IMR-90 (cell line): Measurements from ENCODE around the gene C3orf18. TPM values are rescaled to one million over a fixed set of nuclear protein-coding genes. Genes with fewer than 3 reads are reported as not detected.

ENCODE experiments used
- ATAC-seq: fragments of 200-7000 bp; cut with Tn5 transposase; 2 replicates; pipeline ENCODE4 v1.9.1; 2020; ENCODE audit warnings: low read depth, mild to moderate bottlenecking, moderate library complexity
- BruUV-seq: library from RNA; stranded (reverse); fragments of 400-500 nt; replicated peaks from 2 replicates; lab custom pipeline; 2021; lab: Mats Ljungman, UMichigan
- CTCF ChIA-PET: fragments of 300-600 bp; formaldehyde crosslinking; extraction: SDS; loops from one replicate; lab custom pipeline; 2021; ENCODE audit warnings: antibody characterized with exemption; lab: Yijun Ruan, JAX
- POLR2A ChIA-PET: fragments of 300-600 bp; sonication (Branson Sonifier 250); formaldehyde crosslinking; loops from one replicate; lab custom pipeline; 2022; ENCODE audit warnings: antibody characterized with exemption; ENCODE audit not compliant: unreplicated experiment; lab: Charles Lee
- DNase-seq: peaks from one replicate; pipeline ENCODE4 v3.0.0; 2013
- H2AFZ ChIP-seq: replicated peaks from 2 replicates; pipeline ENCODE3; 2013; ENCODE audit warnings: low read length, mild to moderate bottlenecking; ENCODE audit not compliant: poor library complexity
- H2AK5ac ChIP-seq: 2 replicates; pipeline ENCODE4 v1.6.1; 2013; ENCODE audit warnings: low read depth, low read length, inconsistent platforms
- H2AK9ac ChIP-seq: replicated peaks from 2 replicates; pipeline ENCODE3; 2013; ENCODE audit warnings: mild to moderate bottlenecking, low read depth, low read length, moderate library complexity; ENCODE audit not compliant: poor library complexity
- H2BK120ac ChIP-seq: 2 replicates; pipeline ENCODE4 v1.6.1; 2013; ENCODE audit warnings: low read depth, low read length, inconsistent platforms
- H2BK15ac ChIP-seq: 3 replicates; pipeline ENCODE4 v1.6.1; 2013; ENCODE audit warnings: low read depth, low read length, inconsistent platforms
- H2BK20ac ChIP-seq: 2 replicates; pipeline ENCODE4 v1.6.1; 2013; ENCODE audit warnings: low read depth, mild to moderate bottlenecking, inconsistent platforms, low read length, moderate library complexity
- H2BK5ac ChIP-seq: 2 replicates; pipeline ENCODE4 v1.6.1; 2013; ENCODE audit warnings: mild to moderate bottlenecking, low read depth, low read length, inconsistent platforms; ENCODE audit not compliant: poor library complexity, severe bottlenecking
- H3K14ac ChIP-seq: replicated peaks from 2 replicates; pipeline ENCODE4 v1.6.1; 2013; ENCODE audit warnings: low read depth, low read length, inconsistent platforms
- H3K18ac ChIP-seq: 2 replicates; pipeline ENCODE4 v1.6.1; 2013; ENCODE audit warnings: low read depth, low read length, control low read depth
- H3K23ac ChIP-seq: 2 replicates; pipeline ENCODE4 v1.6.1; 2013; ENCODE audit warnings: low read depth, low read length, inconsistent platforms
- H3K27ac ChIP-seq: 2 replicates; pipeline ENCODE4 v1.5.1; 2013; ENCODE audit warnings: mild to moderate bottlenecking, control low read depth, low read length; ENCODE audit not compliant: insufficient read depth
- H3K27me3 ChIP-seq: 2 replicates; pipeline ENCODE4 v1.6.1; 2013; ENCODE audit warnings: low read length; ENCODE audit not compliant: control insufficient read depth, insufficient read depth
- H3K36me3 ChIP-seq: 2 replicates; pipeline ENCODE4 v1.6.1; 2013; ENCODE audit warnings: low read length, mixed read lengths; ENCODE audit not compliant: control insufficient read depth, insufficient read depth
- H3K4ac ChIP-seq: 2 replicates; pipeline ENCODE4 v1.6.1; 2013; ENCODE audit warnings: low read depth, low read length, inconsistent platforms
- H3K4me1 ChIP-seq: 2 replicates; pipeline ENCODE4 v1.6.1; 2013; ENCODE audit warnings: low read length, mixed read lengths; ENCODE audit not compliant: control insufficient read depth, insufficient read depth
- H3K4me2 ChIP-seq: 2 replicates; pipeline ENCODE4 v1.6.1; 2013; ENCODE audit warnings: low read depth, mild to moderate bottlenecking, control low read depth, low read length, moderate library complexity
- H3K4me3 ChIP-seq: 2 replicates; pipeline ENCODE4 v1.5.1; 2013; ENCODE audit warnings: low read depth, mild to moderate bottlenecking, control low read depth, low read length, moderate library complexity; ENCODE audit not compliant: insufficient read depth
- H3K56ac ChIP-seq: 2 replicates; pipeline ENCODE4 v1.6.1; 2013; ENCODE audit warnings: low read length, inconsistent platforms; ENCODE audit not compliant: insufficient read depth; ENCODE audit errors: extremely low read depth
- H3K79me1 ChIP-seq, 2 experiments: 2 replicates each; pipeline ENCODE4 v1.6.1; 2013; ENCODE audit warnings: low read length in 2 of 2, inconsistent platforms in 1 of 2, low read depth in 1 of 2
- H3K9ac ChIP-seq: 2 replicates; pipeline ENCODE4 v1.6.1; 2013; ENCODE audit warnings: low read depth, low read length, control low read depth
- H3K9me1 ChIP-seq: 2 replicates; pipeline ENCODE4 v1.6.1; 2013; ENCODE audit warnings: low read length, inconsistent platforms; ENCODE audit not compliant: insufficient read depth
- H3K9me3 ChIP-seq: 2 replicates; pipeline ENCODE4 v1.6.1; 2013; ENCODE audit warnings: low read length; ENCODE audit not compliant: control insufficient read depth, insufficient read depth
- H4K20me1 ChIP-seq: 2 replicates; pipeline ENCODE4 v1.6.1; 2013; ENCODE audit warnings: low read length, inconsistent platforms; ENCODE audit not compliant: insufficient read depth
- H4K5ac ChIP-seq: 2 replicates; pipeline ENCODE4 v1.6.1; 2013; ENCODE audit warnings: mild to moderate bottlenecking, low read depth, low read length, control low read depth
- H4K8ac ChIP-seq, 2 experiments: 2 replicates each; pipeline ENCODE4 v1.6.1; 2013; ENCODE audit warnings: low read depth in 2 of 2, low read length in 2 of 2, control low read depth in 1 of 2, inconsistent platforms in 1 of 2
- H4K91ac ChIP-seq: 2 replicates; pipeline ENCODE4 v1.6.1; 2013; ENCODE audit warnings: low read depth, low read length, inconsistent platforms; ENCODE audit not compliant: insufficient read depth
- BHLHE40 ChIP-seq: fragments of 150-350 bp; IDR thresholded peaks from 2 replicates; pipeline ENCODE4 v1.6.1; 2016; ENCODE audit warnings: mild to moderate bottlenecking, low read depth, low read length
- CEBPB ChIP-seq: IDR thresholded peaks from 2 replicates; pipeline ENCODE4 v1.6.1; 2012; ENCODE audit warnings: low read depth, low read length, improper control_type of control experiment
- CHD1 ChIP-seq: IDR thresholded peaks from 2 replicates; pipeline ENCODE4 v1.6.1; 2012; ENCODE audit warnings: low read depth, low read length, improper control_type of control experiment
- ELK1 ChIP-seq: fragments of 150-350 bp; IDR thresholded peaks from 2 replicates; pipeline ENCODE4 v1.6.1; 2016; ENCODE audit warnings: low read depth, mild to moderate bottlenecking, low read length, moderate library complexity, borderline replicate concordance
- FOS ChIP-seq: fragments of 150-350 bp; IDR thresholded peaks from 2 replicates; pipeline ENCODE4 v1.6.1; 2016; ENCODE audit warnings: low read depth, low read length
- MAFK ChIP-seq: IDR thresholded peaks from 2 replicates; pipeline ENCODE4 v1.6.1; 2012; ENCODE audit warnings: low read depth, low read length, improper control_type of control experiment
- MAZ ChIP-seq: IDR thresholded peaks from 2 replicates; pipeline ENCODE4 v1.6.1; 2012; ENCODE audit warnings: low read depth, mild to moderate bottlenecking, low read length, improper control_type of control experiment, moderate library complexity, borderline replicate concordance
- MXI1 ChIP-seq: IDR thresholded peaks from 2 replicates; pipeline ENCODE4 v1.6.1; 2012; ENCODE audit warnings: low read depth, mild to moderate bottlenecking, low read length, moderate library complexity, borderline replicate concordance
- POLR2A ChIP-seq: IDR thresholded peaks from 2 replicates; pipeline ENCODE4 v1.6.1; 2012; ENCODE audit warnings: mild to moderate bottlenecking, low read depth, low read length
- RAD21 ChIP-seq: IDR thresholded peaks from 2 replicates; pipeline ENCODE4 v1.6.1; 2012; ENCODE audit warnings: low read length, improper control_type of control experiment
- RCOR1 ChIP-seq: IDR thresholded peaks from 2 replicates; pipeline ENCODE4 v1.6.1; 2012; ENCODE audit warnings: mild to moderate bottlenecking, low read length, improper control_type of control experiment; ENCODE audit not compliant: insufficient replicate concordance
- SMC3 ChIP-seq: fragments of 150-350 bp; IDR thresholded peaks from 2 replicates; pipeline ENCODE4 v1.6.1; 2016; ENCODE audit warnings: low read depth, mild to moderate bottlenecking, antibody characterized with exemption, low read length, moderate library complexity
- WGBS, 2 experiments: methylation state at CpG; one replicate each; pipeline versions ENCODE4 v1.1.5 to v1.1.7; 2013; ENCODE audit warnings: missing lambda C conversion rate in 2 of 2; ENCODE audit not compliant: insufficient read length in 1 of 2; ENCODE audit errors: extremely low coverage in 2 of 2; 5-methylcytosine and 5-hydroxymethylcytosine counted together
- dilution Hi-C: fragments of 300-500 bp; cut with HindIII; formaldehyde crosslinking; loops from one replicate; pipeline ENCODE4 v1.14.3; 2018; ENCODE audit warnings: low sequenced_read_pairs; ENCODE audit not compliant: unreplicated experiment
- in situ Hi-C: fragments of 300-500 bp; cut with MboI; formaldehyde crosslinking; loops from 3 replicates; pipeline ENCODE4 v1.14.3; 2019; ENCODE audit warnings: low sequenced_read_pairs, inconsistent platforms, mixed read lengths
- intact Hi-C: fragments of 100-400 bp; cut with micrococcal nuclease; formaldehyde crosslinking; loops from 2 replicates; pipeline ENCODE4 v1.10.0; 2022
- polyA plus RNA-seq, 3 experiments: library from polyadenylated mRNA; depleted of rRNA; stranded (reverse); fragments of >200 nt; gene quantifications; 2 replicates each; pipeline ENCODE4 v1.2.3, GENCODE V29; 2012; ENCODE audit warnings: low replicate concordance in 1 of 3
- total RNA-seq: library from RNA; depleted of rRNA; stranded (reverse); fragments of >200 nt; gene quantifications from 2 replicates; pipeline ENCODE4 v1.2.3, GENCODE V29; 2012

The C3orf18 gene
- total and polyA plus RNA-seq, 2 of the 4 experiments (the other 2 are of a cell fraction): 6.8 to 10.6 TPM

GRCh38 chr3:50612970-50613846 lies 45.7 kb upstream of the C3orf18 start:
- no peaks in the 10 kb centered on the region for H3K9me3 ChIP-seq
- H4K20me1 ChIP-seq: no peaks in the 10 kb centered on the region
- H2BK20ac ChIP-seq: no peak overlapping the region
- no peak overlapping the region for H4K91ac ChIP-seq
- no peak overlapping the region for H3K56ac ChIP-seq
- H3K18ac ChIP-seq: no peak overlapping the region
- H2BK15ac ChIP-seq: no peak overlapping the region
- ChIA-PET POLR2A (interaction anchor here (1.8 kb wide), 1 partner anchor 11 kb away, joined by 5 read pairs; no protein-coding TSS in a partner anchor), CTCF (interaction anchor here (0.5 to 3.3 kb wide), 3 partner anchors 41 to 688 kb away, joined by 3 to 20 read pairs (median 6); partner anchors contain the start of gene HEMK1)
- H3K9me1 ChIP-seq: peaks cover 11% of the 10 kb centered on the region
- no peak overlapping the region for H4K5ac ChIP-seq
- no peak overlapping the region for H2AFZ ChIP-seq
- no peak overlapping the region for H2BK120ac ChIP-seq
- no peak overlapping the region for H3K14ac ChIP-seq
- no TSS peak for BruUV-seq
- no peak overlapping the region for H2BK5ac ChIP-seq
- peaks cover 19 to 24% of the 10 kb centered on the region in 2 experiments; a peak in 3 of 4 replicates for H3K79me1 ChIP-seq
- dilution Hi-C loops: no loop called here
- H3K23ac ChIP-seq: no peak overlapping the region
- TF ChIP-seq MAFK: no peak
- no peak for TF ChIP-seq BHLHE40
- no peak for TF ChIP-seq SMC3
- TF ChIP-seq RCOR1: no peak
- TF ChIP-seq FOS: no peak
- no peak for TF ChIP-seq CEBPB
- no peak for TF ChIP-seq MXI1
- no peak for TF ChIP-seq RAD21
- TF ChIP-seq CHD1: no peak
- TF ChIP-seq MAZ: no peak
- TF ChIP-seq POLR2A: no peak
- TF ChIP-seq ELK1: no peak
- no peaks in the 10 kb centered on the region for H3K27me3 ChIP-seq
- no peak overlapping the region for H3K4me3 ChIP-seq
- no peak overlapping the region for H2AK5ac ChIP-seq
- DNase-seq: no peak
- no peak overlapping the region; the same call in 1 of the 2 replicates for H3K4me2 ChIP-seq
- no peaks in the 10 kb centered on the region; the same call in 1 of the 2 replicates for H3K36me3 ChIP-seq
- H2AK9ac ChIP-seq: no peak overlapping the region
- no peak overlapping the region for H4K8ac ChIP-seq
- WGBS, 2 experiments: 77% methylated on average over 3 of the region's 6 CpGs; no CpG with 5 or more reads in 1 of the 2 experiments
- intact Hi-C loops: loop anchor here (10.0 kb wide), 1 partner anchor 1052 kb away; no protein-coding TSS in a partner anchor
- in situ Hi-C loops: loop anchor here (5.0 to 25.0 kb wide), 2 partner anchors 41 to 1074 kb away; no protein-coding TSS in a partner anchor
- H3K27ac ChIP-seq: no peak overlapping the region
- ATAC-seq: no peak
- no peak overlapping the region for H3K9ac ChIP-seq
- H3K4me1 ChIP-seq: peaks cover 10% of the 10 kb centered on the region
- no peak overlapping the region for H3K4ac ChIP-seq
